Esophagus (tissue), 2 donors: ENCODE measurements around the gene DDX55. TPM values are rescaled to one million over a fixed set of nuclear protein-coding genes. Genes with fewer than 3 reads are reported as not detected.
"Not testable (repeated sequence)": the region's sequence is repeated elsewhere in the genome, so short reads cannot be mapped to it uniquely, and the experiment has no call there.

Source experiments
- H3K27ac ChIP-seq, 2 donors: one replicate each; pipeline ENCODE4 v1.5.1; 2013; ENCODE audit warnings: low read depth in 2 of 2, mild to moderate bottlenecking in 2 of 2, inconsistent platforms in 1 of 2, low read length in 1 of 2, moderate library complexity in 1 of 2
- H3K27me3 ChIP-seq, 2 donors: one replicate each; pipeline ENCODE4 v1.6.1; 2013; ENCODE audit warnings: low read length in 2 of 2, control low read depth in 1 of 2, mild to moderate bottlenecking in 1 of 2; ENCODE audit not compliant: insufficient read depth in 2 of 2, control insufficient read depth in 1 of 2
- H3K36me3 ChIP-seq, 2 donors: one replicate each; pipeline ENCODE4 v1.6.1; 2013; ENCODE audit warnings: low read length in 1 of 2; ENCODE audit not compliant: control insufficient read depth in 2 of 2, insufficient read depth in 2 of 2
- H3K4me1 ChIP-seq, 2 donors: one replicate each; pipeline ENCODE4 v1.6.1; 2013; ENCODE audit warnings: low read length in 1 of 2; ENCODE audit not compliant: control insufficient read depth in 2 of 2, insufficient read depth in 2 of 2
- H3K4me3 ChIP-seq, 2 donors: one replicate each; pipeline ENCODE4 v1.5.1; 2013; ENCODE audit warnings: low read length in 2 of 2, mild to moderate bottlenecking in 2 of 2, low read depth in 1 of 2, moderate library complexity in 1 of 2
- H3K9me3 ChIP-seq, 2 donors: one replicate each; pipeline ENCODE4 v1.6.1; 2013; ENCODE audit warnings: mild to moderate bottlenecking in 2 of 2, low read depth in 1 of 2, low read length in 1 of 2, moderate library complexity in 1 of 2; ENCODE audit not compliant: control insufficient read depth in 2 of 2, insufficient read depth in 1 of 2
- WGBS, 2 donors: extraction: QIAGEN DNeasy Blood & Tissue Kit; methylation state at CpG; one replicate each; pipeline ENCODE4 v1.1.7; 2013; 5-methylcytosine and 5-hydroxymethylcytosine counted together
- polyA plus RNA-seq, 2 donors: library from polyadenylated mRNA; stranded (reverse); fragments of 200-250 nt; gene quantifications; one replicate each; pipeline ENCODE4 v1.2.3, GENCODE V29; 2013
- donor health status: healthy with polysubstance abuse.
- donor health status: Bipolar disorder and iron deficiency.

The DDX55 gene
- polyA plus RNA-seq, 2 donors, result 10.3 to 15.5 TPM

GRCh38 chr12:123603495-123603894, 1.6 kb downstream of the DDX55 start:
- H3K36me3 ChIP-seq, result peaks cover 7 to 20% of the 10 kb centered on the region in 2 donors
- H3K9me3 ChIP-seq, H3K27me3 ChIP-seq, H3K27ac ChIP-seq, H3K4me3 ChIP-seq, H3K4me1 ChIP-seq: not testable (repeated sequence)
- 83 to 88% methylated on average over 11 of the region's 11 CpGs for WGBS, 2 donors

- 78 to 86% methylated on average over 4 of the region's 4 CpGs for WGBS, 2 donors
- H3K36me3 ChIP-seq, result peaks cover 13 to 34% of the 10 kb centered on the region in 2 donors
Observed at GRCh38 chr12:123607756-123608155, 5.9 kb downstream of the DDX55 start.

GRCh38 chr12:123608182-123608581, 6.3 kb downstream of the DDX55 start:
- Histone ChIP-seq H3K4me1 (no peaks in the 10 kb centered on the region), H3K36me3 (peaks cover 13 to 34% of the 10 kb centered on the region in 2 donors), H3K27me3 (no peaks in the 10 kb centered on the region), H3K27ac (no peak overlapping the region), H3K9me3 (no peaks in the 10 kb centered on the region), H3K4me3 (no peak overlapping the region)
- 87% methylated on average over 8 of the region's 8 CpGs for WGBS, 2 donors

More at GRCh38 chr12:123607756-123608155, 5.9 kb downstream of the DDX55 start:
- Histone ChIP-seq H3K9me3 (no peaks in the 10 kb centered on the region), H3K27me3 (no peaks in the 10 kb centered on the region), H3K4me1 (peaks cover 0 to 2% of the 10 kb centered on the region in 2 donors), H3K4me3 (no peak overlapping the region), H3K27ac (no peak overlapping the region)

- H3K27me3 ChIP-seq, result no peaks in the 10 kb centered on the region
- H3K4me3 ChIP-seq, result no peak overlapping the region
- no peaks in the 10 kb centered on the region for H3K9me3 ChIP-seq
- 92 to 96% methylated on average over 2 of the region's 2 CpGs for WGBS, 2 donors
- no peaks in the 10 kb centered on the region for H3K4me1 ChIP-seq
- no peak overlapping the region for H3K27ac ChIP-seq
- H3K36me3 ChIP-seq, result peaks cover 17 to 35% of the 10 kb centered on the region in 2 donors
Observed at GRCh38 chr12:123614110-123614509, 12.2 kb downstream of the DDX55 start.

- Histone ChIP-seq H3K27ac (no peak overlapping the region), H3K36me3 (peaks cover 17 to 35% of the 10 kb centered on the region in 2 donors), H3K9me3 (no peaks in the 10 kb centered on the region), H3K4me1 (no peaks in the 10 kb centered on the region), H3K27me3 (no peaks in the 10 kb centered on the region), H3K4me3 (no peak overlapping the region)
- WGBS, 2 donors, result 43 to 67% methylated on average over 4 of the region's 4 CpGs
Observed at GRCh38 chr12:123614531-123614930, 12.6 kb downstream of the DDX55 start.

- H3K27ac ChIP-seq, result no peak overlapping the region
- H3K4me1 ChIP-seq, result no peaks in the 10 kb centered on the region
- 87 to 88% methylated on average over 3 of the region's 3 CpGs for WGBS, 2 donors
- H3K27me3 ChIP-seq, result no peaks in the 10 kb centered on the region
- H3K9me3 ChIP-seq, result no peaks in the 10 kb centered on the region
- no peak overlapping the region for H3K4me3 ChIP-seq
- peaks cover 14 to 30% of the 10 kb centered on the region in 2 donors for H3K36me3 ChIP-seq
Observed at GRCh38 chr12:123617144-123617543, 15.2 kb downstream of the DDX55 start.

- peaks cover 0 to under 1% of the 10 kb centered on the region in 2 donors for H3K4me1 ChIP-seq
- peaks cover 10 to 31% of the 10 kb centered on the region in 2 donors for H3K36me3 ChIP-seq
- 90 to 92% methylated on average over 13 of the region's 13 CpGs for WGBS, 2 donors
- no peak overlapping the region for H3K27ac ChIP-seq
- no peaks in the 10 kb centered on the region for H3K27me3 ChIP-seq
- no peak overlapping the region for H3K4me3 ChIP-seq
- H3K9me3 ChIP-seq, result no peaks in the 10 kb centered on the region
Observed at GRCh38 chr12:123617580-123617979, 15.7 kb downstream of the DDX55 start.

GRCh38 chr12:123621101-123621500, 19.2 kb downstream of the DDX55 start:
- Histone ChIP-seq H3K27ac (peak overlapping the region in 1 of 2 donors; percentile 75), H3K4me1 (peaks cover 0 to 2% of the 10 kb centered on the region in 2 donors), H3K4me3 (no peak overlapping the region), H3K36me3 (peaks cover 16 to 34% of the 10 kb centered on the region in 2 donors), H3K9me3 (no peaks in the 10 kb centered on the region), H3K27me3 (no peaks in the 10 kb centered on the region)
- 73 to 79% methylated on average over 8 of the region's 8 CpGs for WGBS, 2 donors

GRCh38 chr12:123621619-123622530, 20.0 kb downstream of the DDX55 start:
- no peaks in the 10 kb centered on the region for H3K9me3 ChIP-seq
- peaks cover 15 to 33% of the 10 kb centered on the region in 2 donors for H3K36me3 ChIP-seq
- H3K27me3 ChIP-seq, result no peaks in the 10 kb centered on the region
- H3K4me3 ChIP-seq, result no peak overlapping the region
- H3K4me1 ChIP-seq, result peaks cover 0 to 2% of the 10 kb centered on the region in 2 donors
- WGBS, 2 donors, result 65 to 74% methylated on average over 15 of the region's 15 CpGs
- peak overlapping the region; percentile 82 to 91 for H3K27ac ChIP-seq
